ENCODE results near the gene IL4R.
"Not testable (repeated sequence)": the region's sequence is repeated elsewhere in the genome, so short reads cannot be mapped to it uniquely, and the experiment has no call there.

IL4R gene

DNA sequence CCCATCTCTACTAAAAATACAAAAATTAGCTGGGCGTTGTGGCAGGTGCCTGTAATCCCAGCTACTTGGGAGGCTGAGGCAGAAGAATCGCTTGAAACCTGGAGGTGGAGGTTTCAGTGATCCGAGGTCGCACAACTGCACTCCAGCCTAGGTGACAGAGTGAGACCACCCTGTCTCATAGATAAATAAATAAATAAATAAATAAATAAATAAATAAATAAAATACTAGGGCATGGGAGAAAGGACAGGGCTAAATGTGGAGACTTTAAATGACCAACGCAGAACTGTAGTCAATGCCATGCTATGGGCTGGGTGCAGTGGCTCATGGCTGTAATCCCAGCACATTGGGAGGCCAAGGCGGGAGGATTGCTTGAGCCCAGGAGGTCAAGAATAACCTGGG is 25.5 kb upstream of the IL4R start:
- DNase-seq (ENCODE audit: low read depth in 2 of 2) = not testable (repeated sequence)

DNA sequence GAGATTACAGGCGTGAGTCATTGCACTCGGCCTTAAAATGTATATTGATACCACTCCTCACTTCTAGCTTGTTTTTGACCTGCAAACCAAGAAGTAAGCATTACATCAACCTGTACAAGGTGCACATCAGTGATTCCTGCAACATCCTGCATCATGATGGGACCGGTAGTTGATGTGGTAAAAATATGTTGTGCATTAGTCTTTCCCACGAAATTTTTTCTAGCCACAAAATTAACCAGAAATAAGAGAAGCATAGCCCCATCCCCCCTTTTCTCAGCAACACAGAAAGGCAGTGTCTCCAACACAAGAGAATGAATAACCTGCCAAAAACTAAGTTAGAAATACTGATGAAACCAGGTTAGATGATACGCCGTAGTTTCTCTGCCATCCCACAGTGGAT is 24.1 kb upstream of the IL4R start:
- DNase-seq (ENCODE audit: low read depth in 2 of 2) = no peak

DNA sequence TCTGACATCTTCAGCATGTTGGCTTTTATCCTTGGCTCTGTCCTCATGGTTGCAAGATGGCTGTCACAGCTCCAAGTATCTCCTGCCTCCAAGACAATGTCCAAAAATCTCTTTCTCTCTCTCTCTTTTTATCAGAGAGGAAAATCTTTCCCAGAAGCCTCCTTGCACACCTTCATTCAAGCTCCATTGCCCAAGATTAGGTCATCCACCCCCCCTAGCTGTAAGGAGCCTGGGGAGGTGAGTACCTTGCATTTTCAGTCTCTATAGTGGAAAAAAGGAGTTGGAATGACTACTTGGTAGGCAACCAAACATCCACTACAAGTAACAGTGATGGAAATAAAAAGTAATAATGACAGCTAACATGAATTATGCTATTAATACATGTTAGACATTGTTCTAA is 23.2 kb upstream of the IL4R start:
- no peak for DNase-seq (ENCODE audit: low read depth in 2 of 2)

DNA sequence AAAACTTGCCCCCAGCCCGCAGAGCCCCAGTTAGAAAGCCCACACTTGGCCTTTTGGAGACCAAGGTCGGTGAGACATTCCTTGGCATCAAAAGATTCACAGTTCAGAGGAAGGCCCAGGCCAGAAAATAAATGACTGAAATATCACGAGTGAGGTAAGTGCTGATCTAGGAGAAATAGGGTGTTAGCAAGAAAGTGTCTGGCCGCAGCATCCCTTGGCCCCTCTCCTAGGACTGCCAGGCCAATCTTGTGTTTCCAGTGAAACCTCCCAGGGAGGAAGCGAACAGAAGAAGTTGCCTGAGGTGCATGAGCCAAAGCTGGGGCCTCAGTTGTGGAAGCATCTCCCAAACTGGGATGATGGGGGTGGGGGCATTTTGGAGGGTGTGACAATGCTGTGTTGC is 22.7 kb upstream of the IL4R start:
- DNase-seq (ENCODE audit: low read depth in 2 of 2) = no peak

DNA sequence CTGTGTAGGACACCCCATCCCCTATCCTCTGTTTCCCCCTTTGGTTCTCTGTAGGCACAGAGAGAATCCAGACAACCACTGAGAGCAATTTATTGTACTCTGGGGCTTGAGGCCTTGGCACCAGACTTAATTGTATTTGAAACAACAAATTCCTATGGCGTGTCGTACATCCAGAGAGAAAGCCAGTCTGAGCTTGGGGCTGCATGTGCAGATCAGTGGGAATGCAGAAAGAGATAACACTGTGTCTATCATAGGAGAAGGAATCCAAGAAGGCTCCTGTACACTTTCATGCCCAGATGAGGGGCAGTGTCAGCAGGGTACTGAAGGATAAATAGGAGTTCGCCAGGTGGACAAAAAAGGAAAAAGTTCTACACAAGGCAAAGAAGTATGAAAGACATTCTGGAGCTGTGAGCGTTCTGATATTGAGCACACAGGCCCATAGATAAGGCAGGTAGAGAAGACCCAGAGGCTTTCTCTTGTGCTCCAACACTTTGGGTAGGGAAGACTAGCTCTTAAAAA is 22.0 kb upstream of the IL4R start:
- no peak for DNase-seq (ENCODE audit: low read depth in 2 of 2)

DNA sequence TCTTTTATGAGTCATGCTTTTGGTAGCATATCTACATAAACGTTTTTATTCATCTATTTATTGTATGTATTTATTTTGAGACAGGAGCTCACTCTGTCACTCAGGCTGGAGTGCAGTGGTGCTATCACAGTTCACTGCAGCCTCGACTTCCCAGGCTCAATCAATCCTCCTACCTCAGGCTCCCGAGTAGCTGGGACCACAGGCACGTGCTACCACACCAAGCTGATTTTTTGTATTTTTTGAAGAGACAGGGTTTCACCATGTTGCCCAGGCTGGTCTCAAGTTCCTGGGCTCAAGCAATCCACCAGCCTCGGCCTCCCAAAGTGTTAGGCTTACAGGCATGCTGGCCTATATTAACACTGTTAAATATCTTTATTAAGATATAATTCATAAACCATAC is 20.4 kb upstream of the IL4R start:
- DNase-seq (ENCODE audit: low read depth in 2 of 2) = no peak

DNA sequence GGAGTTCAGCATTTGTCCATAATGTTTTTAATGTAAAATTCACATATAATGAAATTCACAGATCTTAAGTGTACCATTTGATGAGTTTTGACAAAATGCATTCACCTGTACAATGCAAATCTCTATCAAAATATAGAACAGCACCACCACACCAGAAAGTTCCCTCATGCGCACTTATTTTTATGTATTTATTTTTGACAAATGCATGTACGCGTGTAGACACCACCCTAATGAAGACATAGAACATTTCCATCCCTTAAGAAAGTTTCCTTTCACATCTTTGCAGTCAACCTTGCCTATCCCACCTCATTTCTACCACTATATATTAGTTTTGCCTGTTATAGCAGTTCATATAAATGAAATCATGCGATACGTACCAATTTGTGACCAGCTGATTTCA is 15.6 kb upstream of the IL4R start:
- no peak for DNase-seq (ENCODE audit: low read depth in 2 of 2)

DNA sequence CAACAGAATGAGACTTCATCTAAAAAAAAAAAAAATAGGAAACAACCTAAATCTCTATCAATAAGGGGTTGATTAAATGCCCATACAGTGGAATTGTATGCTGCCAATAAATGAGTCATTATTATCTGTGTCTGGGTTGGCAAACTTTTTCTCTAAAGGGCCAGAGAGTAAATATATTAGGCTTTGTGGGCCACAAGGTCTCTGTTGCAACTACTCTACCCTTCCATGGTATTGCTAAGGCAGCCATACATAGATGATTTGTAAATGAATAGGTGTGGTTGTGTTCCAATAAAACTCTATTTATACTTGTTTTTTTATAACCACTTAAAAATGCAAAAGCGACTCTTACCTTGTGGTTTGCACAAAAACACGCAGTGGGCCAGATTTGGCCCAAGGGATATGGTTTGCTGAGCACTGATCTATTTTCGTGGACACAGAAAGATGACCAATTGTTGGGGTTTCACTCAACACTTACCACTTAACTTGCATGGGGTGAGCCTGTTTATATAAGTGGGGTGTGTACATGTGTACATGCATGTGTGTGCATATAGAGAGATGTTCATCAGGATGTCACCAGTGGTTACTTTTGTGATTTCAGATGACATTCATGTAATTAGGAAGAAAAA is 12.4 kb upstream of the IL4R start:
- DNase-seq (ENCODE audit: low read depth in 2 of 2) = no peak

DNA sequence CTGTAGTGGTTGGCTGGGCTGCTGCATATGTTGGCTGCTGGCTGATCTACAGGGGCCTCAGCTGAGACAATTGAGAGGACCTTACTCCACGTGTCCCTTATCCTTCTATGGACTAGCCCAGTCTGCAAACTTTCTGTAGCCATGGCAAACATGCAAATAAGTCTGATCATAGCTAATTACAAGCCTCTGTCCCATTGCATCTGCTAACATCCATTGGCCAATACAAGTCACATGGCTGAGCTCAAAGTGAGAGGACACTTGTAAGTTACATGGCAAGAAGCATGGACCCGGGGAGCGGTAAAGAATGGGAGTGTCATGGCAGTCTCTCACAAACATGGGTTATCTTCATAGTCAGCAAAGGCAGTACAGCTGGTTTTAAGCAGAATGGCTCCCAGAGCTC is 11.6 kb upstream of the IL4R start:
- no peak for DNase-seq (ENCODE audit: low read depth in 2 of 2)

DNA sequence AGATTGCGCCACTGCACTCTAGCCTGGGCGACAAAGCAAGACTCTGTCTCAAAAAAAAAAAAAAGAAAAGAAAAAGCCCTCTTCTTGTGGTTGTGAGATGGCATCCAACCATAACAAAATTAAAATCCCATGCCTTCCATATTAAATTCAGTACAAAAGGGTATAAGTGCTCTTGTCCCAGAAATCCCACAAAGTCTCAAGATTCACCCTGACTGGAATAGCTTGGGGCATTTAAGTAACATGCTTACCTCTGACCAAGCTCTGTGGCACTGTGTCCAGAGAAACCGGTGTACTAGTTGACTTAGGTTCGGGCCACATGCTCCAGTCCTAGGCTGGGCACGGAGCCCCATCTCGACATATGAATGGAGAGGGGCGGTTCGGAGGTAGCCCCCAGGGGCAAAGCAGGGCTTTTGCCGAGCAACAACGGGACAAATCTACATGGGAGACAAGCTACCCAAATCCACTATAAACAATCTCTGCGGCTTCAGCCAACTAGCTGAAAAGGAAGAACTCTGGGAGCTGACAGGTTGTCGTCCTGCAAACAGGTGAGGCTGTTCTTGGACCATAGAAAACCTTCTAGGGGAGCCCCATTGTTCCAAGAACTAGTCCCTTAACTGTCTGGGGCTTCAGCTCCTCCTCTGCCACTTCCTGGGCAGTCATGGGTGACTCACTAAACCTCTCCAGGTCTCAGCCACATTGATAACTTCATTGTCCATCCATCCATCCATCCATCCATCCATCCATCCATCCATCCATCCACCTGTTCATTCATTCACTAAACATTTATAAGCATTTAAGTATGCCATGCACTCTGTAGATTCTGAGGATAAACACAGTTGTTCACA is 10.3 kb upstream of the IL4R start:
- DNase-seq (ENCODE audit: low read depth in 2 of 2) = no peak

DNA sequence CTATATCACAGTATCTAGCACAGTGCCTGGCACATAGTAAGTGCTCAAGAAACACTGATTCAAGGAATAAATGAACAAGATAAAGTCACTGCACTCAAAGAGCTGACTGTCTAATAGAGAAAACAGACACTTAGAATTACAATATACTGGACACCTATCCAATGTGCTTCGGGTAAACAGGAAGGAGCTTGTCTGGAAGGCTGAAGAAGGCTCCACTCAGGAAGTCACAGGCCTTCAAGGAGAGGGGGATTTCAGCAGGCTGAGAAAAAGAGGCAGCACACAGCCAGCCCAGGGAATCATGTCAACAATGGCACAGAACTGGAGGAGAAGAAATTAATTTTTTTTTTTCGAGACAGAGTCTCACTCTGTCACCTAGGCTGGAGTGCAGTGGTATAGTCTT is 9.7 kb upstream of the IL4R start:
- no peak for DNase-seq (ENCODE audit: low read depth in 2 of 2)

DNA sequence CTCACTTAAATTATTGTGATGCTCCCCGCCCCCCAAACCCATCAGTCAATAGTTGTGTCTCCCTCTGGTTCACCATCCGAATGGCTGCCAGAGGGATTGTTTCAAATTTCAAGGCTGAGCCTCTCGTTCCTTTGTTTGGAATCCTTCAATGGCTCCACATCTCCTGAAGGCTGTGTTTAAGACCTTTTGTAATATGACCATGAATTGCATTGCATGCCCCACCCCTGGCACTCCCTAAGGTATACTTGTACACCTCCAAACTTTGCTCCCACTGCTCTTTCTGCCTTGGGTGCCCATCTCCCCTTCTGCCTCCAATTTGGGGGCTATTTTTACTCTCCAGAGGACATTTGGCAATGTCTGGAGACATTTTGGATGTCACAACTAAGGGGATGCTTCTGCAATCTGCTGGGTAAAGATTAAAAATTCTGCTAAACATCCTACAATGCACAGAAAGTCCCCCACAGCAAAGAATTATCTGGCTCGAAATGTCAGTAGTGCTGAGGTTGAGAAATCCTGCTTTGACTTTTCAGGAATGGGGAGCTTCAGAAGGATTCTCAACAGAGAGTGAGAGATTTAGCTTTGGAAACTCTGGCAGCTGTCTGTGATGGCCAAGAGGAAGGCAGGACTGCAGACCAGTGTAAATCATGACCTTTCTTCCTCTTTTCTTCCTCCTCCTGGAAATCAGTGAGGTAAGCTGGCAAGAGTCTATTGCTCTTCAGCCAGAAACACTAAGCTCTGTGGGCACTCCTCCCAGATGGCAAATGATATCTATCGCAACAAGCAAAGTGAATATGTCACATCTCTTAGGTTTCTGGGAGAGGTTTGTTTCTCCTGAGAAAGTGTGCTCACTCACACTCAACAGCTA is 8.7 kb upstream of the IL4R start:
- DNase-seq (ENCODE audit: low read depth in 2 of 2) = no peak

DNA sequence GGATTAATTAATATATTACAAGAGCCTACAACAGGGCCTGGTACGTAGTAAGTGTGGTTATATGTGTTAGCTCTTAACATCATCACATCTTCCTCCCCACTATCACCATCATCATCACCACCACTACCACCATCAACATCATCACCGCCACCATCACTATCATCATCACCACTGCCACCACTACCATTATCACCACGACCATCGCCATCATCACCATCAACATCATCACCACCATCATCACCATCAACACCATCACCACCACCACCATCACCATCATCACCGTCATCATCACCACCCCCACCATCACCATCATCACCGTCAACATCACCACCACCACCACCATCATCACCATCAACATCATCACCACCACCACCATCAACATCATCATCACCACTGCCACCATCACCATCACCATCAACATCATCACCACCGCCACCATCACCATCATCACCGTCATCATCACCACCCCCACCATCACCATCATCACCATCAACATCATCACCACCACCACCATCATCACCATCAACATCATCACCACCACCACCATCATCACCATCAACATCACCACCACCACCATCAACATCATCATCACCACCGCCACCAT is 7.8 kb upstream of the IL4R start:
- DNase-seq (ENCODE audit: low read depth in 2 of 2) = no peak

DNA sequence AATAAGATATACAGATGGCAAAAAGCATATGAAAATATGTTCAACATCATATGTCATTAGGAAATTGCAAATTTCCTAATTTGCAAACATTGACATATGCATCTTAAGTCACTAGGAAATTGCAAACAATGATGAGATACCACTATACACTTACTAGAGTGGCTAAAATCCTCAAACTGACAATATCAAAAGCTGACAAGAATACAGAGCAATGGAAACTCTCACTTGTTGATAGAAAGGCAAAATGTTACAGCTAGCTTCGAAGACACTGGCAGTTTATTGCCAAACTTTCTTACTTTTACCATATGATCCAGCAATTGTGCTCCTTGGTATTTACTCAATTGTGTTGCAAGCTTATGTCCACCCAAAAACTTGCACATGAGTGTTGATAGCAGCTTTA is 5.0 kb upstream of the IL4R start:
- no peak for DNase-seq (ENCODE audit: low read depth in 2 of 2)

DNA sequence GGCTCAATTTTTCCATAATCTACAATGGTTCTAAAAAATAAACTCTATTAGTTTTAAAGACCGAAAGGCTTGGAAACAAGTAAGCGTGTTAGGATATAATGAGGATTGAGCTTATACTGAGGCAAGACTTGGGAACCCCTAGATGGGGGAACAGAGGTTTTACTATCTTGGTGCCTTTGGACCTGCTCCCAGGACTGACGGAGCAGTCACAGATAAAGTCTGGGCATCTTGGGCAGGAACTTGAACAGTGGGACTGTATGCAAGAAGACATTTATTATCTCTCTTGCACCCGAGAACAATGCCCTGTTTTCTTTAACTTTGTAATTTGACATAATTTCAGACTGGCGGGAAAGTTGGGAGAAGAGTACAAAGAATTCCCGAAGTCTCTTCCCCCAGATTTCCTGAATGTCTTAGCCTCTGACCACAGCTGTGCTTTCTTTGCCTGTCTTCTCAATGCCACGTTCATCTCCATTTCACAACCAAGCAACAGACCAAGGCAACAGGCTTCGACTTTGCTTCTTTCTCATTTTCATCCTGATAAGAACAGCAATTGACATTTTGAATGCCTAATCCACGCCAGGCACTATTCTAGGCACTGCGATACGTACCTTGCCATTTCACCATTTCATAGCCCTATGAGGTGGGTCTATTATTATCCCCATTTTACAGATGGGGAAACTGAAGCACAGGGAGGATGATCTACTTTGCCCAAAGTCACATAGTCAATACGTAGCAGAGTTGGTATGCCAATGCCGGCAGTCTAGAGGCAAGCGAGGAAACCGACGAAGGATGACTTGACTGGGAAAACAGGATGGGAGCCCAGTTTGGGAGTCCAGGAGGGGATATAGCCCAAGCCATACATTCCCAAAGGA is 3.0 kb upstream of the IL4R start:
- DNase-seq (ENCODE audit: low read depth in 2 of 2) = no peak

DNA sequence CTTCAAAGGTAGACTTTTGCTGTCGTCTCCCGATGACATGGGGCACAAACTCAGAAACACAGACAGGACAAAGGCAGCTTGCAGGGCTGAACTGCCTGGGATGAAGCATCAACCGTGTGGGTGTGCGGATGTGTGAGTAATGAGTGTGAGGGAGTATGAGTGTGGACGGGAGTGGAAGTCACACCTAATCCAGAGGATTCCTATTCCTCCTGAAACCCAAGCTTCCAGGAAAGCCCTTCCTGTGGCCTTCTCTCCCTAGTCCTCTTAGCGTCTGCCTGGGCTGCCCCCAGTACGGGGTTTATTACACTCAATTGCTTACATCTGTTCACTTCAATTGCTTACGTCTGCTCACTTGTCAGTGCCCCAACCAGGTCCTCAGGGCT is 2.3 kb upstream of the IL4R start:
- peak in 1 of 2 experiments; percentile 13 for DNase-seq (ENCODE audit: low read depth in 2 of 2)

DNA sequence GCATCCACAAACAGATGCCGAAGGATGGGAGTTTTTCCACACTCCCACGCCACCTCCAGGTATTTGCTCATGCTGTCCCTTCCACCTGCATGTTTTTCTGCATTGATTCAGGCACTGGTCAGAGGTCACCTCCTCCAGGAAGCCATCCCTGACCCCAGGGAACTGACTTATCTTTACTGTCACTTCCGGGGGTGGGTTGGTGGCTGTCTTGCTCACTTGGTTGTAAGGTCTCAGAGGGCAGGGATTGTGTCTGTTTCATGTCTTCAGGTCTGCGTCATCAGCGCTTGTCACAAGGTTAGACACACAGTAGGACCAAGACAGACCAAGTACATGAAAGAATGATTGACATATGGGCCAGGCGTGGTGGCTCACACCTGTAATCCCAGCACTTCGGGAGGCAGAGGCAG is 1.9 kb upstream of the IL4R start:
- no peak for DNase-seq (ENCODE audit: low read depth in 2 of 2)

DNA sequence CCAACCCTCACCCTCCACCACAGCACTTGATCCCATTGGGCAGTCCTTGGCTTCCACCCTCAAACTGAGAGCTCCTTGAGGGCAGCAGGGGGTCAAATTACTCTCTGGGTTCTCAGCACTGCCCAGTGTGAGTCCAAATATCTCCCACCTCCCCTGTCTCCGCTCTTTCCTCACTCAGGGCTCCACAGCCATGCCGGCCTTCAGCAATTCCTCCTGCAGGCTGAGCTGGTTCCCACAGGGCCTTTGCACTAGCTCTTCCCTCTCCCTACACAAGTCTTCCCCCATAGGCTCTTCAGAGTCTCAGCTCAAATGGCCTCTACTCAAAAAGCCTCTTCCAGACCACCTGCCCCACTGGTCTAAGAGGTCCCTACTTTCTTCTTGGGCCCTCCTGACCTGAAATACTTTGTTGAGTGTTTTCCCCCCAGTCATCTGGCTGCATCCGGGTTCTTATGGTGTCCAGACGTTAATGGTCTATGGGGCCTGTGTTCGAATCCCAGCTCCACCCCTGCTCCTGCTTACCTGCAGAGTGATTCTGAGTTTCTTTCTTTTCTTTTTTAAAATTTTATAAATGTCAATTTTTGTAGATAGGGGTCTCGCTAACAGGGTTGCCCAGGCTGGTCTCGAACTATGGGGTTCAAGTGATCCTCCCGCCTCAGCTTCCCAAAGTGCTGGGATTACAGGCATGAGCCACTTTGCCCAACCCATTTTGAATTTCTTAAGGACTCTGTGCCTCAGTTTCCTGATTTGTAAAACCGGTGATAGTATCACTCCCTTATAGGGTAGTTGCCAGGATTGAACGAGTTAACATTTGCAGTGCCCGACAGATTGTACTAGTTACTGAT is 973 bp upstream of the IL4R start:
- no peak for DNase-seq (ENCODE audit: low read depth in 2 of 2)

DNA sequence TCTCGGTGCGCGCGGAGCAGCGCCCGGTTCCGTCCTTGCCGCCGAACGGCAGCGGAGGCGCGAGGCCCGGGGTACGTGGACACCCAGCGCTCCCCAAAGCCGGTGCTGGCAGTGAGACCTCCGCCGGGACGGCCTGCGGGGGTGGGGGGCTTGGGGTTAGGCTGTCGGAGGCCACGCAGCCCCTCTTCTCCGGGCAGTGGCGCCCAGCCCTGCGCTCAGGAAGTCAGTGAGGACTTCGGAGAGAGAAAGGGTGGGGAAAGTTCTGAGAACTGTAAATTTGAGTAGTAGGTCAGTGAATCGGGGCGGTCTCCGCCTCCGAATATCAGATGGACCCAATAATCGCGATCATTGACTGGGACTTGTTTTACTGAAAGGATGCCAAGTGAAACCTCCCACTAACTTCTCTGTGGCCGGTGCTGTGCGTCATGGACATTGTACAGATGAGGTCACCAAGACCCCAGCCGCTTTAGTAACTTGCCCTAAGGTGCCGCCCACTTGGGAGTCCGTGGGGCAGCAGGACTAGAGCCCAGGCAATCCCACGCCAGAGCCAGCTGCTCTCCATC is 468 bp downstream of the IL4R start:
- peak; percentile 50 to 54 for DNase-seq (ENCODE audit: low read depth in 2 of 2)

DNA sequence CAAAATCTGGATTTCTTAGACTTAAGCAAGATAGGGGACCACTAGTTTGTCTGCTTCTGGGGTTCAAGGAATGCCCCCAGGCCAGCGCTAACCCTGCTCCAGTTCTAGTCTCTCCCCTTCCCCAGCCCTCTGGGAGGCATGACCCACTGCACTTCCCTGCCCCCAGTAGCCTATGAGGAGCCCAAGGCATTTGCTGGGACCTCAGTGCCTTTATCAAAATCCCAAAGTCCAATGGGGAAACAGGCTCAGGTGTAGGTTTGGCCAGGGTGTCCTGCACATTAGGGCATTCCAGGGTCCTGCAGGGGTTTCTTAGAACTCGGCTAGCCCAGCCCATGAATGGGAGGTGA is 1.2 kb downstream of the IL4R start:
- DNase-seq (ENCODE audit: low read depth in 2 of 2) = no peak

Data from fibroblast of skin of left quadriceps (primary cell).